Stimulated activated CD8-positive, alpha-beta memory T cell treated with anti-CD3 and anti-CD28 coated beads, Interleukin-12 subunit alpha, Interleukin-12 subunit beta, amount 100 ng/mL, for 1 hour (primary cell): ENCODE results near the gene SPRR5.

ENCODE experiments used
- DNase-seq: peaks from one replicate; pipeline ENCODE4 v3.0.0-alpha.2; 2020; ENCODE audit warnings: low read depth

The SPRR5 gene

GRCh38 chr1:152983234-152983633 lies 36.2 kb downstream of the SPRR5 start:
- DNase-seq: no peak

GRCh38 chr1:152983743-152984142 lies 36.7 kb downstream of the SPRR5 start, which contains the start of gene SPRR1A:
SPRR1A (plus strand) TSS chr1:152984081; CDS start chr1:152985231, 1,150 bp downstream.
- no peak for DNase-seq

DNA sequence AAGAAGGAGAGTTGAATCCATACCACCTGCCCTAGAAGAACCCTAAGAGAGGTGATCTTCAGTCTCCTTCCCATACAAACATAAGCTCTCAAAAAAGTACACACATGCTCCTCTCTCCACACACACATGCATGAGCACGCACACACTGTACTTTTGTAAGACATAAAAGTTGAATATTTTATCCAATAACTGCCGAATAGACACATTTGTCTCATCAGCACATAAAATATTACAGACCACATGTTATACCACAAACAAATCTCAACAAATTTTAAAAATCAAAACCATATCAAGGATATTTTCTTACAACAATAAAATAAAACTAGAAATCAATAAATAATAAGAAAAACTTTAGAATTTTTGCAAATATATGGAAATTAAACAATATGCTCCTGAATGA lies 39.6 kb downstream of the SPRR5 start:
- no peak for DNase-seq

DNA sequence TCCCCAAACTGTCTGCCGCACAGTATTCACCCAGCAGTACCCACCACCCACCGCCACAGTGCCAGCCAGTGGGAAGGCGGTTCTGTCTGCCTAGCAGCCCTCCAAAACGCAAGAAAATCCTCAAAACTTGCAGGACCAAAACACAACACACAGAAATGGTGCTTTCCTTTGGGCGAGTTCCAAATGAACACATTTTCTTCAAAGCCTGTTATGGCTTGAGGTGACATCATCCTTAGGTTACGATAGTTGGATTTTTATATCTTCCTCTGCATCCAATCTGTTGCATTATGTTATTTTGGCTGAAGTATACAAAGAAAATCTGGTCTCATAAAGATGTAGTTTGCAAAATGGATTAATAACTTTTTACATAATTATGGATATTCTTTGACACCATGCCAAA lies 46.2 kb downstream of the SPRR5 start:
- DNase-seq: no peak

DNA sequence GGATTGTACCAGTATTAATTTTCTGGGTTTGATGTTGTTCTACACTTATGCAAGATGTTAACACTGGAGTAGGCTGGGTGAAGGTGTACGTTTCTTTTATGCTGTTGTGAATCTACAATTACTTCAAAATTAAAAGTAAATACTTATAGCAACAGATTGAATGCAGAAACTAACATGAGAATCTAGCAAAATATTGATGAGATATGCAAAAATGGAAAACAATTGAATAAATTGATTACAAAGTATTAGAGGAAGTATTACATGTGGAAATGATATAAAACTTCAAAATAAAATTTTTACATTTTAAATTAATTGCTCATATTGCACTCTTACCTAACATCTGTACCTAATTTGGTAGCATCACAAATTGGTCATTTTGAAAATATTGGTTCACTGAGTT lies 48.8 kb downstream of the SPRR5 start:
- no peak for DNase-seq

DNA sequence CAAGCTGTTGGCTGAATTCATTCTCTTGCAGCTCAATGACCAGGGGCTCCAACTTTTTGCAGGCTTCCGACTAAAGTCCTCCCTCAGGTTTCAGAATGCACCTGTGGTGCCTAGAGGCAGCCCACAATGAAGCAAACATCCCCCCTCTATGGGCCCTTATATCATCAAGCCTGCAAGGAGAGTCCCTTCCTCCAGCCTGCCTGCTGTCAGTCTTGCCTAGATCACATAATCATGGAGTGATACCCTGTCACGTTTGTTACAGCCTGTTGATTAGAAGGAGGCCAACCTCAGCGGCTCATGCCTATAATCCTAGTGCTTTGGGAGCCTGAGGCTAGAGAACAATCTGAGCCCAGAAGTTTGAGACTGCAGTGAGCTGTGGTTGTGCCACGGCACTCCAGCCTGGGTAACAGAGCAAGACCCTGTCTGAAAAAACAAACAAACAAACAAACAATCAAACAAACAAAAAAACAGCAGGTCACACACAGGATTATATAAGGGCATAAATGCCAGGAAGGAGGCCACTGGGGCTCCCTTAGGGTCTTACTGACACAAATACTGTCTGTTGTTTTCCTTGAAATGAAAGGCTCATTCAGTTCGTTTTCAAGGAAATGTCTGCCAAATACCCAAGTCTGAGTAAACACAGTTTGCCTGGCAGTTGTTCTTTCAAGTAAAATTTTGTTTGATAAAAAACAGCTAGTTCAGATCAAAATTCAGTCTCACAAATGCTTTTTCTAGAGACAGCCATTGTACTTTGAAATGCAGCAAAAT lies 49.8 kb downstream of the SPRR5 start:
- no peak for DNase-seq

- DNase-seq: no peak
These were observed 50.9 kb downstream of the SPRR5 start for GRCh38 chr1:152997901-152998300.

- no peak for DNase-seq
These were observed 51.5 kb downstream of the SPRR5 start for GRCh38 chr1:152998476-152998875.
